ENCODE data around the gene OR4C12. TPM values are rescaled to one million over a fixed set of nuclear protein-coding genes. Genes with fewer than 3 reads are reported as not detected.
"Not testable (repeated sequence)": the region's sequence is repeated elsewhere in the genome, so short reads cannot be mapped to it uniquely, and the experiment has no call there.

The OR4C12 gene
- total RNA-seq, 1 experiment from 2014 or later: not detected

GRCh38 chr11:49952091-49952490 lies 30.2 kb downstream of the OR4C12 start, which contains the start of gene OR4C13:
TSS of gene OR4C13 (plus strand) at chr11:49952391. CDS start at chr11:49952423, 32 bp downstream.
- H3K27me3 ChIP-seq (ENCODE audit: control insufficient read depth, insufficient read depth, low read length): no peaks in the 10 kb centered on the region
- TF ChIP-seq SIN3A (IDR thresholded peaks at IDR 0.05; ENCODE audit: borderline replicate concordance, insufficient read depth, low read depth, low read length) (no peak), CTCF (IDR thresholded peaks at IDR 0.05) (no peak)
- no TSS peak for BruUV-seq (replicated peaks)
- no peak within 1 kb of the TSS for H3K27ac ChIP-seq (ENCODE audit: low read length)
- DNase-seq (ENCODE audit: low read depth, low spot score) (no peak), ATAC-seq (no peak)
- CTCF ChIA-PET: no interaction called here
- no peaks in the 10 kb centered on the region for H3K36me3 ChIP-seq (ENCODE audit: control insufficient read depth, insufficient read depth, low read length)
- H3K4me3 ChIP-seq (ENCODE audit: low read depth in 2 of 2, low read length in 2 of 2): no peak within 1 kb of the TSS
- H3K4me1 ChIP-seq (ENCODE audit: control insufficient read depth, insufficient read depth, low read length): no peaks in the 10 kb centered on the region
- POLR2A ChIA-PET: interaction anchor here (0.7 kb wide), 1 partner anchor 1276 kb away, joined by 3 read pairs; no protein-coding TSS in a partner anchor
- intact Hi-C loops (cut with micrococcal nuclease; ENCODE audit: unreplicated experiment) (no loop called here), in situ Hi-C loops (cut with HindIII; ENCODE audit: low pct_unique_long_range_greater_than_20kb, low sequenced_read_pairs) (no loop called here)
- H3K9me3 ChIP-seq (ENCODE audit: control insufficient read depth, insufficient read depth, low read depth, low read length): no peaks in the 10 kb centered on the region

GRCh38 chr11:49948701-49949100 lies 33.6 kb downstream of the OR4C12 start:
- CTCF ChIA-PET; in situ Hi-C loops (cut with HindIII; ENCODE audit: low pct_unique_long_range_greater_than_20kb, low sequenced_read_pairs); ATAC-seq; POLR2A ChIA-PET; H3K36me3 ChIP-seq (ENCODE audit: control insufficient read depth, insufficient read depth, low read length); BruUV-seq (replicated peaks); intact Hi-C loops (cut with micrococcal nuclease; ENCODE audit: unreplicated experiment); DNase-seq (ENCODE audit: low read depth, low spot score); H3K4me1 ChIP-seq (ENCODE audit: control insufficient read depth, insufficient read depth, low read length); H3K27me3 ChIP-seq (ENCODE audit: control insufficient read depth, insufficient read depth, low read length); H3K4me3 ChIP-seq (ENCODE audit: low read depth in 2 of 2, low read length in 2 of 2); H3K27ac ChIP-seq (ENCODE audit: low read length); H3K9me3 ChIP-seq (ENCODE audit: control insufficient read depth, insufficient read depth, low read depth, low read length): not testable (repeated sequence)

Other genes starting within 250 kb of the OR4C12 start
- gene OR4C13, start 30.1 kb downstream of the OR4C12 start, total RNA-seq (2021; ENCODE audit: unreplicated experiment): not detected
- not detected for gene OR4C45, start 50.3 kb upstream of the OR4C12 start, total RNA-seq (2021; ENCODE audit: unreplicated experiment)